ENCODE results near the gene ADSL. TPM values are rescaled to one million over a fixed set of nuclear protein-coding genes. Genes with fewer than 3 reads are reported as not detected.

Gene ADSL
- polyA plus RNA-seq, 1 of the 3 experiments (the other 2 are of a cell fraction), result 79.7 TPM

DNA sequence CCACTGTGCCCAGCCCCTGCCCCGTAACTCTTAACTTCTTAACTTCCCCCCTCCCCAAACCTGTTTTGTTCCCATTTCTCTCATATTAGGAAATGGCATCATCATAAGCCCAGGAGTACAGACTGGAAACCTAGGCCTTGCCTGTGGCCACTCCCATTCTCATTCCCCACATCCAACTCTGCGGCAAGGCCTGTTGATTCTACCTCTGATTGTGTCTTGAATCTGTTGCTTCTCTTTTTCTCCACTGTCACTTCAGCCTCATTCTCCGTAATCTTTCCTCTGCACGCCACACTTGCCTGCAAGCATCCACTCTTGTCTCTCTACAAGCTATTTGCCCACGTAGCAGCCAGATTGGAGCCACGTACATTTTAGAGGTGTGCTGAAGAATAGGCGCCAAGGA is 49.3 kb downstream of the ADSL start (continued):
- TF ChIP-seq, protein P1, sequence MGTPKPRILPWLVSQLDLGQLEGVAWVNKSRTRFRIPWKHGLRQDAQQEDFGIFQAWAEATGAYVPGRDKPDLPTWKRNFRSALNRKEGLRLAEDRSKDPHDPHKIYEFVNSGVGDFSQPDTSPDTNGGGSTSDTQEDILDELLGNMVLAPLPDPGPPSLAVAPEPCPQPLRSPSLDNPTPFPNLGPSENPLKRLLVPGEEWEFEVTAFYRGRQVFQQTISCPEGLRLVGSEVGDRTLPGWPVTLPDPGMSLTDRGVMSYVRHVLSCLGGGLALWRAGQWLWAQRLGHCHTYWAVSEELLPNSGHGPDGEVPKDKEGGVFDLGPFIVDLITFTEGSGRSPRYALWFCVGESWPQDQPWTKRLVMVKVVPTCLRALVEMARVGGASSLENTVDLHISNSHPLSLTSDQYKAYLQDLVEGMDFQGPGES (IDR thresholded peaks at IDR 0.05; ENCODE audit: low read depth, low read length), result no peak
- TF ChIP-seq CHD2 (IDR thresholded peaks at IDR 0.05; ENCODE audit: low read length, partially characterized antibody) (no peak), SMC3 (IDR thresholded peaks at IDR 0.05; ENCODE audit: low read depth, low read length) (no peak), NRF1 (IDR thresholded peaks at IDR 0.05; ENCODE audit: low read depth, low read length) (no peak), FOXM1 (IDR thresholded peaks at IDR 0.05; ENCODE audit: low read depth) (no peak)

GRCh38 chr22:40396882-40397281 is 50.6 kb downstream of the ADSL start:
- TF ChIP-seq SMC3 (IDR thresholded peaks at IDR 0.05; ENCODE audit: low read depth, low read length) (no peak), TEAD4 (IDR thresholded peaks at IDR 0.05; ENCODE audit: borderline replicate concordance, insufficient read depth) (no peak), NRF1 (IDR thresholded peaks at IDR 0.05; ENCODE audit: low read depth, low read length) (no peak), YY1 (IDR thresholded peaks at IDR 0.05; ENCODE audit: low read depth) (no peak)
- TF ChIP-seq, protein P1 (IDR thresholded peaks at IDR 0.05; ENCODE audit: low read depth, low read length), result no peak
- H3F3A ChIP-seq (replicated peaks; ENCODE audit: insufficient read depth), result no peaks in the 10 kb centered on the region
- no peaks in the 10 kb centered on the region for H3K9me2 ChIP-seq
- ChIA-PET CTCF (no interaction called here), POLR2A (no interaction called here)
- H3K9me3 ChIP-seq, result no peaks in the 10 kb centered on the region
- H4K20me1 ChIP-seq (ENCODE audit: insufficient read depth), result no peaks in the 10 kb centered on the region
- DNase-seq, result peak; percentile 75
- WGBS (ENCODE audit: low lambda C conversion rate), result 43% methylated on average over 3 of the region's 4 CpGs
- H3K79me2 ChIP-seq (ENCODE audit: insufficient read depth), result no peaks in the 10 kb centered on the region
- H3K4me2 ChIP-seq, result no peak overlapping the region
- H3K27me3 ChIP-seq (ENCODE audit: insufficient read depth), result no peaks in the 10 kb centered on the region
- peaks cover 0 to 10% of the 10 kb centered on the region in 2 experiments; a peak in 2 of 4 replicates for H3K4me1 ChIP-seq (ENCODE audit: control insufficient read depth in 1 of 2, insufficient read depth in 2 of 2, low read depth in 1 of 2, low read length in 1 of 2)
- H2AFZ ChIP-seq (ENCODE audit: low read depth), result no peak overlapping the region
- peak overlapping the region in 1 of 2 experiments; percentile 35; a peak in 3 of 4 replicates for H3K27ac ChIP-seq (ENCODE audit: low read depth in 2 of 2, low read length in 1 of 2)
- H3K4me3 ChIP-seq (ENCODE audit: low read depth in 2 of 2, low read length in 1 of 2), result no peak overlapping the region
- H3K9ac ChIP-seq, result no peak overlapping the region
- H3K36me3 ChIP-seq (replicated peaks in 1 of 2; ENCODE audit: control insufficient read depth in 1 of 2, insufficient read depth in 2 of 2, low read length in 1 of 2), result peaks cover 0 to under 1% of the 10 kb centered on the region in 2 experiments

DNA sequence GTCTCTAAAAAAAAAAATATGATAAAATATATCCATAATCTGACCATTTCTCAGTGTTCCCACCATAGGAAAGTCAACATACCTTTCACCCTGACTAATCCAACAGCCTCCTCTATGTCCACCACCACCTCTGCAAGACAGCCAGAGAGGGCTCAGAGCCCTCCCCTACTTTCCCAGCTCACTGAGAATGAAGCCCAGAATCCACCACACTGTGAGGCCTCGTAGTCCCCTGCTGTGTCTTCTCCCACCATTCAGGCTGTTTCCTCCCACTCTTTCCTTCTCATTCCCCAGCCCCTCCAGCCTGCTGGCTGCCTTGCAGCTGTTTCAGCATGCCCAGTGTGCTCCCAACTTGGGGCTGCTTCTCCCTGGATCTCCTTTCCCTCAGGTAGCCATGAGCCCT is 51.1 kb downstream of the ADSL start:
- Histone ChIP-seq H4K20me1 (ENCODE audit: insufficient read depth) (no peaks in the 10 kb centered on the region), H3K4me2 (no peak overlapping the region), H3K9me2 (no peaks in the 10 kb centered on the region), H3F3A (replicated peaks; ENCODE audit: insufficient read depth) (no peaks in the 10 kb centered on the region), H3K27me3 (ENCODE audit: insufficient read depth) (no peaks in the 10 kb centered on the region), H3K9ac (no peak overlapping the region), H3K36me3 (replicated peaks in 1 of 2; ENCODE audit: control insufficient read depth in 1 of 2, insufficient read depth in 2 of 2, low read length in 1 of 2) (peaks cover 0 to 5% of the 10 kb centered on the region in 2 experiments), H3K9me3 (no peaks in the 10 kb centered on the region), H3K4me3 (ENCODE audit: low read depth in 2 of 2, low read length in 1 of 2) (no peak overlapping the region), H2AFZ (ENCODE audit: low read depth) (no peak overlapping the region), H3K79me2 (ENCODE audit: insufficient read depth) (no peaks in the 10 kb centered on the region), H3K4me1 (ENCODE audit: control insufficient read depth in 1 of 2, insufficient read depth in 2 of 2, low read depth in 1 of 2, low read length in 1 of 2) (peaks cover 0 to 10% of the 10 kb centered on the region in 2 experiments; a peak in 2 of 4 replicates), H3K27ac (ENCODE audit: low read depth in 2 of 2, low read length in 1 of 2) (peak overlapping the region; percentile 19 to 35; a peak in 2 of 4 replicates)
- DNase-seq, result no peak
- ChIA-PET POLR2A (interaction anchor here (0.7 kb wide), 1 partner anchor 118 kb away, joined by 3 read pairs; no protein-coding TSS in a partner anchor), CTCF (no interaction called here)
- TF ChIP-seq NRF1 (IDR thresholded peaks at IDR 0.05; ENCODE audit: low read depth, low read length) (no peak), FOSL2 (IDR thresholded peaks at IDR 0.05; ENCODE audit: borderline replicate concordance, low read depth) (no peak), ZBTB33 (IDR thresholded peaks at IDR 0.05; ENCODE audit: borderline replicate concordance, low read depth) (no peak), TCF12 (IDR thresholded peaks at IDR 0.05) (no peak), JUND (IDR thresholded peaks at IDR 0.05) (no peak), YY1 (IDR thresholded peaks at IDR 0.05; ENCODE audit: low read depth) (no peak), TAF1 (IDR thresholded peaks at IDR 0.05; ENCODE audit: borderline replicate concordance, low read depth, low read length) (no peak), RFX5 (IDR thresholded peaks at IDR 0.05; ENCODE audit: low read length) (no peak), EP300 (IDR thresholded peaks at IDR 0.05; ENCODE audit: borderline replicate concordance in 1 of 2, low read depth in 1 of 2, low read length in 1 of 2) (no peak), TEAD4 (IDR thresholded peaks at IDR 0.05; ENCODE audit: borderline replicate concordance, insufficient read depth) (no peak), FOXJ3 (CRISPR knock-in tag; IDR thresholded peaks at IDR 0.05) (no peak)
- WGBS (ENCODE audit: low lambda C conversion rate), result 91% methylated on average over 1 of the region's 1 CpG

Data from SK-N-SH (cell line).